HG02943 (cell line): ENCODE data around the gene CCDC92.
"Not testable (repeated sequence)": the region's sequence is repeated elsewhere in the genome, so short reads cannot be mapped to it uniquely, and the experiment has no call there.

ENCODE experiments used
- ATAC-seq: cut with Tn5 transposase; IDR thresholded peaks from one replicate; pipeline ENCODE4 v1.9.1; 2021; ENCODE audit warnings: mild to moderate bottlenecking, low read depth, moderate library complexity; ENCODE audit not compliant: unreplicated experiment

The CCDC92 gene

GRCh38 chr12:123912415-123913380, 59.9 kb downstream of the CCDC92 start:
- ATAC-seq = no peak

DNA sequence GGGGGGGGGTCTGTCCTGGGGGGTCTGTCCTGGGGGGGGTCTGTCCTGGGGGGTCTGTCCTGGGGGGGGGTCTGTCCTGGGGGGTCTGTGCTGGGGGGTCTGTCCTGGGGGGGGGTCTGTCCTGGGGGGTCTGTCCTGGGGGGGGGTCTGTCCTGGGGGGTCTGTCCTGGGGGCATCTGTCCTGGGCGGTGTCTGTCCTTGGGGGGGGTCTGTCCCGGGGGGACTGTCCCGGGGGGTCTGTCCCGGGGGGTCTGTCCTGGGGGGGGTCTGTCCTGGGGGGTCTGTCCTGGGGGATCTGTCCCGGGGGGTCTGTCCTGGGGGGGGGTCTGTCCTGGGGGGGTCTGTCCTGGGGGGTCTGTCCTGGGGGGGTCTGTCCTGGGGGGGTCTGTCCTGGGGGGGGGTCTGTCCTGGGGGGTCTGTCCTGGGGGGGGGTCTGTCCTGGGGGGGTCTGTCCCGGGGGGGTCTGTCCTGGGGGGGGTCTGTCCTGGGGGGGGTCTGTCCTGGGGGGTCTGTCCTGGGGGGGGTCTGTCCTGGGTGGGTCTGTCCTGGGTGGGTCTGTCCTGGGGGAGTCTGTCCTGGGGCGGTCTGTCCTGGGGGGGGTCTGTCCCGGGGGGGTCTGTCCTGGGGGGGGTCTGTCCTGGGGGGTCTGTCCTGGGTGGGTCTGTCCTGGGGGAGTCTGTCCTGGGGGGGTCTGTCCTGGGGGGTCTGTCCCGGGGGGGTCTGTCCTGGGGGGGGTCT, 60.8 kb downstream of the CCDC92 start:
- not testable (repeated sequence) for ATAC-seq

DNA sequence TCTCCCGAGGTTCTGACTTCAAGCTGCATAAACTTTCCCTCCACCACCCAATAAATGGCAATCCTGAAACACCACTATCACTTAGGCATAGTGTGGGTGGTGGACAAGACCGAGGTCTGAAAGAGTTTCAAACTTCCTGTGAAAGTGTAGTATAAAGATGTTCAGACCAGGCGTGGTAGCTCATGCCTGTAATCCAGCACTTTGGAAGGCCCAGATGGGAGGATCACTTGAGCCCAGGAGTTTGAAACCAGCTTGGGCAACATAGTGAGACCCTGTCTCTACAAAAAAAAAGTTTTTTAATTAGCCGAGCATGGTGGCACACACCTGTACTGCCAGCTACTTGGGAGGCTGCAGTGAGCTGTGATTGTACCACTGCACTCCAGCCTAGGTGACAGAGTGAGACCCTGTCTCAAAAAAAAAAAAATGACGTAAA, 61.9 kb downstream of the CCDC92 start:
- no peak for ATAC-seq

GRCh38 chr12:123910057-123910456, 62.6 kb downstream of the CCDC92 start:
- no peak for ATAC-seq

DNA sequence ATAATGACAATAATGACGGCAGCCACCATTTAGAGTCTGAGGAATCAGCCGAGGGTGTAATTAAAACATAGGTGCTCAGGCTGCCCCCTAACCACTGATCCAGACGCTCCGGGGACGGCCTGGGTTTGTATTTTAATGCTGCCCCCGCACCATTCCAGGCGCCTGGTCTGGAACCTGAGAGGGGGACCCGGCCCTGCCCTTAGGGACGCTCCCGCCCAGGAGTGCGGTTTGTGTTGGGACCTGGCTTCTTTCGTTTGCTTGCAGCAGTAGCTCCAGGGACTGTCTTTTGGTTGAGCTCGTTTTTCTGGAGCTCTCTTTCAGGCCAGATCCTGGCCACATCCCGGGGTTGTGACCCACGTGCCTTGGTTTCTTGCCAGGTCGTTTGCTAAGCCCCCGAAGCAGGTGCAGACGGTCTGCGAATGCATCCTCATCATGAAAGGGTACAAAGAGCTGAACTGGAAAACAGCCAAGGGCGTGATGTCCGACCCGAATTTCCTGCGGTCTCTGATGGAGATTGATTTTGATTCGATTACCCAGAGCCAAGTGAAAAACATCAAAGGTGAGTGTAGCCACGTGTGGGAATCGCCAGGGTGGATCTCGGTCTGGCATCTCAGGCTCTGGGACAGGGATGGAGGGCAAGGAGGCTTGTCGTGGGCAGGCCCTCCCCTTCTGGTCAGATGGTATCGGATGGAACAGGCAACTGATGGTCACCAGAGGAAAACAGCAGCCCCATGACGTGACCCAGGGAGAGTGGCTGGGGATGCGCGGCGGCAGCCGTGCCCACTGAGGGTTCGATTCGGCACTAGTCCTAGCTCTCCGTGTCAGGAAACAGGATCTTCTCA, 63.5 kb downstream of the CCDC92 start:
- ATAC-seq = no peak

- no peak for ATAC-seq
Observed at GRCh38 chr12:123907726-123908476, 64.7 kb downstream of the CCDC92 start.

DNA sequence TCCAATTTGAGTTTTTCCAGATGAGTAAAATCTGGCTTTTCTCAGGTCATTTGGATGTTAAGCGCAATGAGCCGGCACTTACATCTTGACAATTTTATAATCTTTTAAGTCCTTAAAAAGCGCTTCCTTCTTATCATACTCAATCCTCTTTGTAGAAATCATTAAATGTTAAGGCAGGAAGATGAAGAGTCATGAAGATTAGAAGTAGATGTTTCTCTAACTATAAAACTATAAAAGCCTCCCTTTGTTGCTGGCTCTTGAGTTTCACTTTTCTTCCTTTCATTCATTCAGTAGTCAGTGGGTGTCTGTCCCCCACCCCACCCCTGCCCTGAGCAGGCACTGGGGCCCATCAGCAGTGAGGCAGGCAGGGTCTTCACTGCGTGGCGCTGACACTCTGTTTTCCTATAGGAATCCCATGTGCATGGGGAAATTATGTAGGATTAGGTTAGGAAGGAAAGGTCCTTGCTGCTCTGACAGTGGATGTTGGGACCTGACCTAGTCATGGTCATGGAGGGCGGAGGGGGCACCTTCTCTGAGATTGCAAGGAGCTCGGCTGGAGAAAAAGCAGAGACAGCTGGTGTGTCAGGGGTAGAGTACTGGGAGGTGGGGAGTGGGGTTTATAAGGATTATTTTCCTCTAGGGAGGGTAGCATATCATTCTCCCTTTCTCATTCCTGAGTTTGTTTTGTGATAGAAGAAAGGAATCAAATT, 65.8 kb downstream of the CCDC92 start:
- no peak for ATAC-seq

DNA sequence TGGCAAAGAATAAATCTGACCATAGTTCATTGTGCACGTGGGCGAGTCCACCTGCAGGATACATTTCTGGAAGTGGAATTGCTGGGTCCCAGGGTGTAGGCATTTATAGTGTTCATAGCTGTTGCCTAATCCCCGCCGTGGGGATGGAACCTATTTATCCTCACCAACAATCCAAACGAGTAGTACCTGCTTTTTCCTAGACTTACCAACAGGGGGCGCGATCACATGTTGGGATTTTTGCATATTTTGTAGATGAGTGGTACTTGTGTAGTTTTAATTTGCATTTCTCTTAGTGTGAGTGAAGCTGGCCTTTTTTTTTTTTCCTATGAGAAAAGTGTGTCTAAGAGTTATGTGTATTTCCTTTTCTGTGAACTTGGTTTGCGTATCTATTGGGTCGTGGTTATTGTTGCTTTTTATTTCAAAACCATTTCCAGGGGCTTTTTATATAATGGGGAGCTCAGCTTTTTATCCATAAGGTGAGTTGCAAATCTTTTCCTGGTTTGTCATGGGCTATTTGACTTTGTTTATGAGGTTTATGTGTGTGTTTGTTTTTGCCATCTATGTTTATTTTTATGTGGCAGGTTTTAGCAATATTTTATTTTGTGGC, 67.2 kb downstream of the CCDC92 start:
- no peak for ATAC-seq

DNA sequence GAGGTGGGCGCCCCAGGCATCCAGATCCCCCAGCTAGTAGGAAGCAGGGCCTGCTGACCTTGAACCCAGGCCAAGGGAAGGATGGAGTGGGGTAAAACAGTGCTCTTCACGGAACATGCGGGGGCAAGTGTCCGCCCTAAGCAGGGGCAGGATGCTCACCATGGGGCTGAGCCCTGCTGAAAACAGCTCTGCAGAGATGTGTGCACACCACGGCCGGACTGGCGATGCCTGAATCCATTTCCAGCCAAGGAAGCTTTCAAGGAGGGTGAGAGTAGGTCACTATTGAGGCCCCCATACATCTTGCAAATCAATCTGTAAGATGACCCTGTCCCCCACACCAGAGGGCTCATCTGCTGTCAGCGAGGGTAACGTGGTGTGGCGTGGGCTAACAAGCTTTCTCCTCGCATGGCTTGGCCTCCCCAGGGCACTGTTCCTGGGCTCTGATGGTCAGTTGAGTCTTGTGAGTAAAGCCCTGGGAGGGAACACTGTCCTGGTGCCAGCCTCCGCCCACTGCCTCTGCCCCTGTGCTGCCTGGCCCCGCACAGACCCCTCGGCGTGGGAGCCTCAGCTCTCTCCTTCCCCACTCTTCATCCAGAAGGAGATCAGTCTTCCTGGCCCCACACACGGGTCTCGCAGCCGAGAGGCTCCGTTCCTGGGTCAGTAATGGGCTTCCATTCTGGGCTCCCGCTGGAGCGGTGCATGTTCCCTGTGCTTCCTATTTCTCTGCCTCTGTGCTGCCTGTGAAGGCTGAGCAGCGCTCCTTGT, 69.1 kb downstream of the CCDC92 start:
- no peak for ATAC-seq

GRCh38 chr12:123902821-123903220, 69.8 kb downstream of the CCDC92 start:
- ATAC-seq = no peak

DNA sequence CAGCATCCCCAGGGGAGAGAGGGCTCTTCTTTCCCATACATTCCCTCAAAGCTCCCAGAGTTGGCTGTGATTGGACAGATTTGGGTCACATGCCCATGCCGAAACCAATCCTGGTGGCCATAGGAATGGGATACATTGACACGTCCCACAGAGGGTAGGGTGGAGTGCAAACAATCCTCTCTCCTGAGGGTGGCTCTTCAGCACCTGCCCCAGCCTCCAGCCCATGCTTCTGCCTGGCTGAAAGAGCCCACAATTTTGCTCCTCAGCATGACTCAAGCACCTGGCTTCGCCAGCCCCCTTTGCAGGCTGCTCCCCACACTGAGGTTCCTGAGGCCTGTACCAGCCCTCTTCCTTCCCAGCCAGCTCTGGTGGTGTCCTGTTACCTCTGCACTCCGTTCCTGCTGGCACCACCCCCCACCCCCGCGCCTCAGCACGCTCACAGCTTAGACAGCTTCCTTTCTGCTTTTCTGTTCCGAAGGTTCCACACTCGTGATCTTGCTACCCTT, 71.7 kb downstream of the CCDC92 start:
- no peak for ATAC-seq

DNA sequence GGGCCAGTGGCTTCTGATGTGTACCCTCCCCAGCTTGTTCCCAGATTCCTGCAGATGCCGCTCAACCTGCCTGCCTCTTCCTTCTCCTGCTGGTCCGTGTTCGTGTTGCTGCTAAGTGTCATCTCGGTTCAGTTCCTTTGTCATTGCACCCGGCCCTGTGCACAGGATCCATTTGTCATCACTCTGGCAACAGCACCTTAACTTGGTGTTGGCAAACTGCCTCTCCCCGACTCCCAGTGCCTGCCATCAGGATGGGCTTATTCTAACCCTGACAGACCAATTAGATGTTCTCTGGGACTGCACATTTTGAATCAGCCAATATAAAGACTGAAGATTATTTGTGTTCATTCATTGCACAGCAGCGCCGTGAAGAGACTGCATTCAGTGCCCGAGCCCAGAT, 73.3 kb downstream of the CCDC92 start:
- no peak for ATAC-seq

DNA sequence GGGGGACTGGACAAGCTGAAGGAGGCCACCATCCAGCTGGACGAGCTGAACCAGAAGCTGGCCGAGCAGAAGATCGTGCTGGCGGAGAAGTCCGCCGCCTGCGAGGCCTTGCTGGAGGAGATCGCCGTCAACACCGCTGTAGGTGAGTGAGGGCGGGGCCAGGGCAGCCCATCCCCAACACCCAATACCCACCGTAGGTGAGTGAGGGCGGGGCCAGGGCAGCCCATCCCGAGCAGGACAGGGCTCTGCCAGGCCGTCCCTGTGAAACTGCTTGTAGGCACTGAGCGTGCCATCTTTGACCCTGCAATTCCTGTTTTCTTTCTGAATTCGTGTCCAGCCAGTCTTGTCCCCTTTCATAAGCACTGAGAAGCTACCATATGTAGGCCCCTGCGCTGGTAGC, 74.0 kb downstream of the CCDC92 start:
- ATAC-seq = no peak

DNA sequence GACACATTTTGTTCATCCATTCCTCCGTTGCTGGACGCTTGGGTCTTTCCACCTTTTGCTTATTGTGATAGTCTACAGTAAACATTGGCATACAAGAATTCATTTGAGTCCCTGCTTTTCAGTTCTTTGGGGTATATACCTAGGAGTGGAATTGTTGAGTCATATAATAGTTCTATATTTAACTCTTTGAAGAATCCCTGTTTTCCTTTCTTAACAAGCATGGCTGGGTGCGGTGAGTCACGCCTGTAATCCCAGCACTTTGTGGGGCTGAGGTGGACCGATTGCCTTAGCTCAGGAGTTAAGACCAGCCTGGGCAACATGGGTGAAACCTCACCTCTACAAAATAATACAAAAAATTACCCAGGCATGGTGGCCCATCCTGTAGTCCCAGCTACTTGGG, 75.4 kb downstream of the CCDC92 start:
- no peak for ATAC-seq

DNA sequence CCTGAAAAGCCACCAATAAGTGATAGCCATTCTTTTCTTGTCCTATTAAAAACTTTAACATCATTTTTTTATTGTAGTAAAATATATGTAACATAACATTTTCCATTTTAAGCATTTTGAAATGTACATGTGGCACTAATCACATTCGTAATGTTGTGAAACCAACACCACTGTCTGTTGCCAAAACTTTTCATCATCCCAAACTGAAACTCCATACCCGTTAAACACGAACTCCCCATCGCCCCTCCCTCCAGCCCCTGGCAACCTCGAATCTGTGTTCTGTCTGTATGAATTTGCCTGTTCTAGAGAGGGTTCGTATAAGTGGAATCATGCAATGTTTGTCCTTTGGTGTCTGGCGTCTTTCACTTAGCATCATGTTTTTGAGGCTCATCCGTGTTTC, 75.9 kb downstream of the CCDC92 start:
- no peak for ATAC-seq

GRCh38 chr12:123895451-123895850, 77.2 kb downstream of the CCDC92 start:
- no peak for ATAC-seq

- ATAC-seq = no peak
Observed at GRCh38 chr12:123894823-123895345, 77.7 kb downstream of the CCDC92 start.

DNA sequence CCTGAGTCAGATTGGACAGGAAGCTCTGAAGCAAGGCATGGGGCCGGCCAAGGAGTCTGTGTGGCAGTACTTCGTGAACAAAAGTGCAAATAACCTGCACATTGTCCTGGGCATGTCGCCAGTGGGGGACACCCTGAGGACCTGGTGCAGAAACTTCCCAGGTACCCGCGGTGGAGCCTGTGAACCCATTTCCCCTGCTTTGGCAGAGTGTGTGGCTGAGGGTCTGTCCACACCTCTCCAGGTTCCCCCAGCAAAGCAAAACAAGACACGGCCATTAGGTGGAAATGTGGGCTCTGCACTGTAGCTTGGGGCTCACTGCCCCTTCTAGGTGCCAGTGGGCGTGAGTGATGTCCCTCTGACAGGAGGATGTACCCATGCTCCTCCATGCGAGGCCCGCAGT, 79.4 kb downstream of the CCDC92 start:
- no peak for ATAC-seq
